ENCODE results near the gene RALY.

DNA sequence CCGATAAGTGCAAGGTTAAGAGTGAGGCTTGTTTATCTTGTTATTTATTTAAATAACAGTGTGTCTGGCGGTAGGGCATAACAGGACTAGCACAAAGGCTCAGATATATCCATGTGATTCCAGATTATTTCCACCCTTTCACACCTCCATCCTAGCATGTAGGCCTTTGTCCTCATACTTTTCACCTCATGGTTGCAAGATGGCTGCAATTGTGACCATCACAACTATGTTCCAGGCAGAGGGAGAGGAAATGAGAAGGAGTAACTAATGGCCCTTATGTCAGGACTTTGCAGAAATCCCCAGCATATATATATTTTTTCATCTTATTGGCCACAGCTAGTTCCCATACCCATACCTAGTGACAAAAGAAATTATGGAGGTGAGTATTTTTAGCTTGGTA, 23.5 kb upstream of the RALY start:
- TF ChIP-seq, protein P1, sequence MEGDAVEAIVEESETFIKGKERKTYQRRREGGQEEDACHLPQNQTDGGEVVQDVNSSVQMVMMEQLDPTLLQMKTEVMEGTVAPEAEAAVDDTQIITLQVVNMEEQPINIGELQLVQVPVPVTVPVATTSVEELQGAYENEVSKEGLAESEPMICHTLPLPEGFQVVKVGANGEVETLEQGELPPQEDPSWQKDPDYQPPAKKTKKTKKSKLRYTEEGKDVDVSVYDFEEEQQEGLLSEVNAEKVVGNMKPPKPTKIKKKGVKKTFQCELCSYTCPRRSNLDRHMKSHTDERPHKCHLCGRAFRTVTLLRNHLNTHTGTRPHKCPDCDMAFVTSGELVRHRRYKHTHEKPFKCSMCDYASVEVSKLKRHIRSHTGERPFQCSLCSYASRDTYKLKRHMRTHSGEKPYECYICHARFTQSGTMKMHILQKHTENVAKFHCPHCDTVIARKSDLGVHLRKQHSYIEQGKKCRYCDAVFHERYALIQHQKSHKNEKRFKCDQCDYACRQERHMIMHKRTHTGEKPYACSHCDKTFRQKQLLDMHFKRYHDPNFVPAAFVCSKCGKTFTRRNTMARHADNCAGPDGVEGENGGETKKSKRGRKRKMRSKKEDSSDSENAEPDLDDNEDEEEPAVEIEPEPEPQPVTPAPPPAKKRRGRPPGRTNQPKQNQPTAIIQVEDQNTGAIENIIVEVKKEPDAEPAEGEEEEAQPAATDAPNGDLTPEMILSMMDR (IDR thresholded peaks at IDR 0.05): no peak
- TF ChIP-seq CHD2 (IDR thresholded peaks at IDR 0.05; ENCODE audit: low read length, partially characterized antibody) (no peak), TP53 (CRISPR knock-in tag; IDR thresholded peaks at IDR 0.05) (no peak), EP300 (IDR thresholded peaks at IDR 0.05) (no peak), POLR2AphosphoS2 (conservative IDR thresholded peaks at IDR 0.05; ENCODE audit: low read length) (no peak), RAD21 (conservative IDR thresholded peaks at IDR 0.05 in 1 of 2, IDR thresholded peaks at IDR 0.05 in 1 of 2) (no peak)
